Stimulated activated CD8-positive, alpha-beta memory T cell treated with anti-CD3 and anti-CD28 coated beads, Interleukin-7, amount 100 ng/mL, for 24 hours (primary cell): ENCODE measurements around the gene CMTM5.
"Not testable (repeated sequence)": the region's sequence is repeated elsewhere in the genome, so short reads cannot be mapped to it uniquely, and the experiment has no call there.

Source experiments
- DNase-seq: peaks from one replicate; pipeline ENCODE4 v3.0.0-alpha.2; 2020; ENCODE audit warnings: low read depth

CMTM5 gene

DNA sequence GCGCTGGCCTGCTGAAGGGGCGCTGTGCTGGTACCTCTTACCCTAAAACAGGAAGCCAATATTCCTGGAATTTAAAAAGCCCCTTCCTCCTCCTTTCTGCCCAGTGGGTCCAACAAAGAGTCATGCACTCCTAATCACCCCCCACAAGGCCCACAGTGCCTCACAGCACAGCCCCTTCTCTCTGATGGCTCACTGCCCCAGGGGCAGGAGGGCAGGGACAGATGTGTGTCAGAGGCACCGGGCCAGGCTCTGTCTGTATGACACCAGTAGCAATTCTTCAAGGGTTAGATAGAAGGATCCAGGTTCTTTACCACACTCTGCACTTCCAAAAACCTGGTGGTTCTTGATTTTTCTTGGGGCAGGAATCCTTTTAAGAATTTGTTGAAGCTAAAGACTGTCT is 22.3 kb downstream of the CMTM5 start:
- no peak for DNase-seq

DNA sequence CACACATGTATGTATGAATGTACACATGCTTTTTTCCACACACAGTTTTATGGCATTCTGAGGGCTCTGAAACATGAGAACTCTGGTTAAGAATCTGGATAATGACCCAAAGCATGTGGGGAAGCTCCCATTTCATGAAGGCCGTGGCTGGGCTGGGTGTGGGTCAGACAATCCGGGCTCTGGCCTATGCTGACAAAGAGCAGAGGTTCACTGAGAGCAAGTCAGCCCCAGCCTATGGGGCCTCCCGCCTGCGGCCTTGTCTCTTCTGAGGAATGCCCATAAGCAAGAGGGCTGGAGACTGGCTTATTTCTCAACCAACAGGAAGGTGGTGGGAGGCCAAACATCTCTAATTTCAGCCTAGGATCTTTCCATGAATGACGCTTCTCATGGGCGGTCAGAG is 22.7 kb downstream of the CMTM5 start:
- DNase-seq = no peak

DNA sequence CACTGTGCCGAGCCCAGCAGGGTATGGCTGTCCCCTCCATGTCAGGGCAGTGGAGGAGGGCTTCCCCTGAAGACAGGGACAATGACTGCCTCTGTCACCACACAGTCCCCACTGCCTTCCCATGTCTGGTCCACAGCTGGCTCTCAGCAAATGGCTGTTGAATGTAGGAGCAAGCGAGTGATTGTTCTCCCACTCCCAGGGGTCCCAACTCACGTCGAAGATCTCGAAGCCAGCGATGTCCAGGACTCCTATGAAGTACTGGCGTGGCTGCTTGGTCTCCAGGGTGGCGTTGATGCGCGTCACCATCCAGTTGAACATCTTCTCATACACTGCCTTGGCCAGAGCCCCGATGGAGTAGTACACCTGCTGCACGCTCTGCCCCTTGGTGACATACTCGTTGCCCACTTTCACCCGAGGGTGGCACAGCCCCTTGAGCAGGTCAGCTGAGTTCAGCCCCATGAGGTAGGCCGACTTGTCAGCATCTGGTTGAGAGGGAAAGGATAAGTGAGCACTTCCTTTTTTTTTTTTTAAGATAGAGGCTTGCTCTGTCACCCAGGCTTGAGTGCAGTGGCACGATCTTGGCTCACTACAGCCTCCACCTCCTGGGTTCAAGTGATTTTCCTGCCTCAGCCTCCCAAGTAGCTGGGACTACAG is 23.8 kb downstream of the CMTM5 start:
- not testable (repeated sequence) for DNase-seq

DNA sequence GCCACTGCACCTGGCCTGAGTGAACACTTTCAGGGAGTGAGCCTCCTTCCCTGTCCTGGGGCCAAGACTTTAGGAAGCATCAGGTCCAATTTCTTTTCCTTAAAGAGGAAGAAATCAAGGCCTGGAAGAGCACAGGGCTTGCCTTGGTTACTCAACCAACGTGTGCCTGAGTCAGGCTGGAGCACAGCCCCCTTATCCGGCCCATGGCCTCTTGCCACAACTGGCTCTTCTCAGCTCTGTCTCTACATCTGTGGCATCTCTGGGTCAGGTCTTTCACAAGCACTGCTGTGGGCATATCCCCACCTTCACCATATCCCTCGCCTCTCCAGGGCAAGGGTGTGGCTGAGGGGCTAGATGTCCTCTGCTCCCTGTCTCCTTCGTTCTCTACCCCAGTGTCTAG is 24.4 kb downstream of the CMTM5 start:
- DNase-seq = no peak

DNA sequence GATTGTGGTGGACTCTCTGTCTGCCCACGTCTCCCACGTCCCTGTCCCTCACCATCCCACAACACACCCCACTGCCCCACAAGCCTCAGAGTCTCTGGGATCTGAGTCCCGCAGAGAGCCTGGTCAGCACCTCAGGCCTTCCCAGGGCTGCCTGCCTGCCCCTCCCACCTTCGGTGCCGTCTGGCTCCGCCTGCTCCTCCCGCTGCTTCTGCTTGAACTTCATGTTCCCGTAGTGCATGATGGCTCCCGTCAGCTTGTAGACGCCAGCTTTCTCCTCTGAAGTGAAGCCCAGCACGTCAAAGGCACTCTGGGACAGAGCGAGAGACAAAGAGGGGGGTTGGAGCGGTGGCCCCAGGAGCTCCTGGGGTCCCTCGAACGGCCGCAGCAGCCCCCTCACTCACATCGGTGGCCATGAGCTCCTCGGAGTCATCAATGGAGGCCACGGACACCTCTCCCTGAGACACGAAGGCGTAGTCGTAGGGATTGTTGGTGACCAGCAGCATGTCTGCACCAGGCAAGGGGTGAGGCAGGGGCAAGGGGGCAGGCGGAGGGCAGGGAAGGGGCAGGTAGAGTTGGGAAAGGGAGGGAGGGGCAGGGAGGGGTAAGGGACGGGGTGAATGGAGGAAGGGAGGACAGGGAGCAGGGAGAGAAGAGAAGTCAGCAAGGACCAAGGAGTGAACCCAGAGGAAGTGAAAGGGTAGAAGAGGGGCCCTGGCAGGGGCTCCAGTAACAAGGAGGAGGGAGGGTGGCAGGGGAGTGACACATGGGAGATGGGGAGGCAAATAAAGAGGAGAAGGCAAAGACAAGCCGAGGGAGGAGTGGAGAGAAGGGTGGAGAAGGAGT is 25.7 kb downstream of the CMTM5 start:
- no peak for DNase-seq

DNA sequence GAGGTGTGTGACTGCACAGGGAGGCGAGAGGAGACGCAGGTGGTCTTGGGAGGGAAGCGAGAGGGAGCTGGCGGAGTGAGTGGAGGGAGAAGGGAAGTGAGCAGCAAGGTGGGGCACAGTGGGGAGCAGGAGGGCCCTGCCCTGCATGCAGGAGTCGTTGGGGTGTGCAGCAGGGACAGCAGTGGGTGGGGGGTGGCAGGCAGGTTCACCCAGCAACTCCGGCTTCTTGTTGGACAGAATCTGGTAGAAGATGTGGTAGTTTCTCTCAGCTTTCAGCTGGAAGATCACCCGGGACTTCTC is 26.2 kb downstream of the CMTM5 start:
- no peak for DNase-seq

DNA sequence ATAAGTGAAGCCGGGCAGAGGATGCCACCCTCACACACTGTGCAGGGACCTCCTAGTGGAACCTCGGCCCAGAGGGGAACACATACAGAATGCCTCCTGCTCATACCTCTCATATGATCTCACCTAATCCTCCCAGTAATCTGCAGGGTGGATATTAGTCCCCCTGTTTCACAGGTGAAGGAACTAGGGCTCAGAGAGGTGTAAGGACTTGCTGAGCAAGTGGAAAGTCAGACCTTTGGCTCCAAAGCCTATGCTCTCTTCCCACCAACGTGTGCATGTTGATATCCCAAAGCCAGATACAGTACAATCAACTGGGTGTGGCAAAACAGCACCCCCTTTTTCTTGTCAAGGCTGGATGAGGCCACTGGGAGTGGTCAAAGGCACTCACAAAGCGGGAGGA is 27.1 kb downstream of the CMTM5 start:
- DNase-seq = no peak

DNA sequence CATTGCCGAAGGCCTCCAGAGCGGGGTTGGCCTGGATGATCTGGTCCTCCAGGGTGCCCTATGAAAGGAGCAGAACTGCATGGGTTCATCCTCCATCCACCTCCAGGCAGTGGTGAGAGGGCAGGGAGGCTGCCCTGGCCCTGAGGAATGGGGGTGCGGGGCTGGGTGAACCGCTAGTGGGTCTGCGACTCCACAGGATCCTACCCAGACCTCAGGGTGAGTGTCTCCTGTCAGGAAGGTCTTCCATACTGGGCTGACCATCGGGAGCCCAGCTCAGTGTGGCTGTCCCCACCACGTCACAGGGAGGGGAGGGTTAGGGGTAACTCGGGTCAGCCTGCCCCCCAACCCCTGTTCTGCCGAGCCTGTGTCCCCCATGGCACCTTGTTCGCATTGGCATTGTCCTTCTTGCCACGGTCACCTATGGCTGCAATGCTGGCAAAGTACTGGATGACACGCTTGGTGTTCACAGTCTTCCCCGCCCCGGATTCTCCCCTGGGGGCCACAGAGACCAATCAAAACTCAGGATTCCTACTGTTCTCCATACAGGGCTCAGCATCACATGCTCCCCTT is 27.6 kb downstream of the CMTM5 start:
- no peak for DNase-seq

DNA sequence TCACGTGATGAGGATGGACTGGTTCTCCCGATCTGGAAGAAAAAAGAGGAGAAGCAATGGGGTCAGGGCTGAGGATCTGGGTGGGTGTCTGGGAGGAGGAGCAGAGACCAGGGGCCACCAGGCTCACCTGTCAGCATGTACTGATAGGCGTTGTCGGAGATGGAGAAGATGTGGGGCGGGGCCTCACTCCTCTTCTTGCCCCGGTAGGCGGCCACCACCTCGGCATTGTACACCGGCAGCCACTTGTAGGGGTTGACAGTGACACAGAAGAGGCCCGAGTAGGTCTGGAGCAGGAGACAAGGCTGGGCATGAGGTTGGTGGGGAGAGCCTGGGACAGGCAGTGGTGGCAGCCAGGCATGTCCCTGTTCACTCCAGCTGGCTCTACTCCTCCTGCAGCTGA is 28.2 kb downstream of the CMTM5 start:
- DNase-seq = no peak

DNA sequence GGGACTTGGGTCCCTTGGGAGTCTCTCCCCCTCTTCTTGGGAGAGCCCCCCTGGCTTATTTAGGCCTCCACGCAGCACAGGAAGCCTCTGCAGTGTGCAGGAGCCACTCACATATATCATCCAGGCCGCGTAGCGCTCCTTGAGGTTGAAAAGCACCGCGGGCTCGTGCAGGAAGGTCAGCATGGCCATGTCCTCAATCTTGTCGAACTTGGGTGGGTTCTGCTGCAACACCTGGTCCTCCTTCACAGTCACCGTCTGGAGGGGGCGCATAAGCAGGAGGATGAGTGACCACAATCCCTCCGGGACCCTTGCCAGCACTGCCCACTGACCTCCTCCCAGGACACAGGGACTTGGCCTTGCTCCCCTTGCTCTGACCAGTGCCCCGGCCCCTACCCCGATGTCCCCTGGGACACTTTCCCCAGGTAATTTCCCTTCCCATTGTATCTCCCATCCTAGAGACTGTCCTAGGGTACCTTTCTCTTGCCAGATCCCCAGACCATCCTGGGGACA is 28.7 kb downstream of the CMTM5 start:
- no peak for DNase-seq

DNA sequence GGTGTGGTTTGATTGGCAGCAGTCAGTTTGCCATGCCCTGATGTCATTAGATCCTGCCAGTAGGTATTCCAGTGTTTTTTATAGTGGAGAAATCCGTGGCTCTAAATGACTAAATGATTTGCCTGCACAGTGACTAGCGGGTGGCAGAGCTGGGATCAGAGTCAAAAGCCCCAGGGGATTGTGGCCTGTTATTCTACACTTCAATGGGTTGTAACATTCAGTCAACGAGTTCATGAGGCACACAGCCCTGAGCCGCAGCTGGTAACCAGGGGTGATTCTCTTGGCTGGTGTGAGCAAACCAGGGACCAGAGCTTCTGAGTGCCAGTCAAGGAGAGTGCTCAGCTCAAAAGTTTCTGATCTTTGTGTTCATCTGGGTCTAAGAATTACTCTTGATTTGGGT is 29.4 kb downstream of the CMTM5 start:
- no peak for DNase-seq

DNA sequence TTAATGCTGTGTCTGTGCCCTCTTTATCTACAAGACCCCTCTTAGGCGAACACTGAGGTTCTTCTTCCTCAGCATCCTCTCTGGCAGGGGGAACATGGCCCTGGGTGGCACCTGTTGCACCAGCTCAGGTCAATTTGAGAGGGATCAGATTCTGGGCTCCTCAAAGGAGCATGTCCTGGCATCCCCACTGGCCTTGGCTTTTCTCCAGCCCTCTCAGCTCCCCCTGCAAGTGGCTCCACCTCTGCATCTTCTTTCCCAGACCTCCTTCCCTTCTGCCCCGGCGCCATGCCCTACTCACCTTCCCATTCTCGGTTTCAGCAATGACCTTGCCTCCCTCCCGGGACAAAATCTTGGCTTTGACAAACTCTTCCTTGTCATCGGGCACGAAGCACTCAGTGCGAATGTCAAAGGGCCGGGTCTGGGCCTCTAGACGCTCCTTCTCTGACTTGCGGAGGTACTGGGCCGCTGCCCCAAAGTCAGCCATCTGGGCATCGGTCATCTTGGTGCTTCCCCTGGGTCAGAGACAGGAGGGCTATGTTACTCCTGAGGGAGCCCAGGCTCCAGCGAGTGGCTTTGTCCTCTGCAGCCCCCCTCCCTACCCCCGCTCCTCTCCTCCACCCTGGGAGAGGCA is 30.0 kb downstream of the CMTM5 start:
- DNase-seq = no peak

DNA sequence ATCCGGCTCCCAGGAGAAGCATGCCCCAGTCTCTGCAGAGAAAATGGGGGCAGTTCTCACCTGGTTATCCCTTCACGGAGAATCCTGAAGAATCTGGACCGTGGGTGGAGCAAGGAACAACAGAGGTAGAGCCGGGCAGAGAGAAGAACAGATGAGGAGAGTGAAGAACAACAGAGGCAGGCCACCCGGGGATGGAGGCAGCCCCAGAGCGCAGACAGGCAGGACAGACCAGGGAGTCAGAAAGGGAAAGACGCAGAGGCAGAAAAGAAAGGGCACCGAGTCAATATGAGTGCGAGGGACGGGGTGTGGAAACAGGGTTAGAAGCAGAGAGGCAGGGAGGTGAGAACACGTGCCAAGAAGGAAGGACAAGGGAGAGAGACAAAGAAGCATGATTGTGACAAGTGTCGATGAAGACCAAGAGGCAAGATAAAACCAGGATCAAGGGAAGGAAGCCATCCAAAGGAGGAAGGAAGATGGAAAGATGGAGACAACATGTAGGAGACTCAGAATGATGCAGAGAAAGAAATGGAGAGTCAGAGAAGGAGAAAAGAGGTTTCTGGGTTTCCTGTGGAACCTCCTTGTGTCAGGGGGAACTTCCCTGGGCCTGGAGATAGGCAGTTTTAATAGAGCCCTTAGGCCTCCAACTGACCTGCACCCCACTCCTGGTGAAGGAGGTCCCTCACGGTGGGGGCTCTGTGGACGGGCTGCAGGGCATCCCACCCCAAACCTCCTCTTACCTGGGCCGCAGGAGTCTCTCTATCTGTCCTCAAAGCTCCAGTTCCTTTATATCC is 30.9 kb downstream of the CMTM5 start, which contains the start of gene MYH6:
TSS of gene MYH6 (minus strand) at position 758 of the 791 bp plus-strand sequence. CDS start 1,050 bp downstream, outside the sequence.
- DNase-seq = no peak

DNA sequence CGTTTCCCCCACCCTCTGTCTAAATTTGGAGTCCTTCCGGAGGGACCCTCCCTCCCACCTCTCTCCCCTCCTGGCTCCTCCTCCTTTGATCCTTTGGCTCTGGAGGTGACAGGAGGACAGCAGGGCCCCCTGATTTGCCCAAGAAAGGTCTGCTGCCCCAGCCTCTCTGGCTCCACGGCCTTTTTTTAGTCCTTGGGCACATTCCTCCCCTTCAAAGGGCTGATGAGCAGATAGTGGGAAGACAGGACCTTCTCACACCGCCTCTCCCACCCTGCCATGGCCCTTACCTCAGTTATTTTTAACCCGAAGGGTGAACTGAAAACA is 31.4 kb downstream of the CMTM5 start:
- DNase-seq = no peak

DNA sequence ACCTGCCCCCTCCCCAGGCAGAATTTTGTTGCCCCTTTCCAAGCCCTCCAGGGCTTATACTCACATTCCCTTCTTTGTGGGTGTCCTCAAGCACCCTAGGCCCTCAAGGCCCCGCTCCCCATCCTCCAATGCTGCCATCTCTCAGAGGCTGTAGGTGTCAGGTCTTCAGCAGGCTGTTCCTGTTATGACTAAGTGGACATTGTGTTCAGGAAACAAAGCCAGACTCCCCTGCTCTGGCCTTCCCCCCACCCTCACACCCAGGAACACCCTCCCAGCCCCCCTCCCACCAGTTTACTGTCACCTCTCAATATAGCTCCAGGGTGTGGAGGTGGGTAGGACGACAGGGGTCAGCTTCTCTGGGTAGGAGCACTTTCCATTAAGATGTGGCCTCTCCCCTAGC is 32.6 kb downstream of the CMTM5 start:
- no peak for DNase-seq

DNA sequence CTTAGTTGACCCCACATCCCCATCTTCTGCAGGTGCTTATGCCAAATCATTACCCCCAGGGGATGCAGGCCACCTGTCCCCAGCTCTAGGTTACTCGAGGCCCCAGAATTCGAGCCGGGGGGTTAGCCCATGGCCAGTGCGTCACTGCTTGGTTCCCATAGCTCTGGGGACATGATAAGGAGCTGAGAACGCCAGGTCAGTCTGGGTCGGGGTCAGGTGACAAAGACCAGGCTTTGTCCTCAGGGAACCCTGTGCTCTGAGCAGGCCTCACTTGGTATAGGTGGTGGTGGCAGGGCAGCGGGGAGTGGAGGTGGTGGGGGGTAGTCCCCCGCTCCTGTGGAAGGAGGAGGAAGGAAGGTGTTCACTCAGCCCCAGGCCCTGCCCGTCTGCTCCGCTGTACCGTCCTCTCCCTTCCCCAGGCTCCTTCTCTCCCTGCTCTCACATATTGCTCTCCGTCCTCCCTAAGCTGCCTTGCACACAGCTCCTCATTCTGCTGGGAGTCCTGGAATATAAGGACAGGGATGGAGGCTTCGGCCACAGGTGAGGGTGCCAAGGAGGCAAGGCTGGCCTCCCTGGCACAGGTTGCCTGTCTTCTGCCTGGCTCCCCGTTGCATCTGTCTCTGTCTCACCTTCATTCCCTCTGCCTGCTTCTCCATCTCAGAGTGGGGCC is 33.3 kb downstream of the CMTM5 start:
- no peak for DNase-seq

DNA sequence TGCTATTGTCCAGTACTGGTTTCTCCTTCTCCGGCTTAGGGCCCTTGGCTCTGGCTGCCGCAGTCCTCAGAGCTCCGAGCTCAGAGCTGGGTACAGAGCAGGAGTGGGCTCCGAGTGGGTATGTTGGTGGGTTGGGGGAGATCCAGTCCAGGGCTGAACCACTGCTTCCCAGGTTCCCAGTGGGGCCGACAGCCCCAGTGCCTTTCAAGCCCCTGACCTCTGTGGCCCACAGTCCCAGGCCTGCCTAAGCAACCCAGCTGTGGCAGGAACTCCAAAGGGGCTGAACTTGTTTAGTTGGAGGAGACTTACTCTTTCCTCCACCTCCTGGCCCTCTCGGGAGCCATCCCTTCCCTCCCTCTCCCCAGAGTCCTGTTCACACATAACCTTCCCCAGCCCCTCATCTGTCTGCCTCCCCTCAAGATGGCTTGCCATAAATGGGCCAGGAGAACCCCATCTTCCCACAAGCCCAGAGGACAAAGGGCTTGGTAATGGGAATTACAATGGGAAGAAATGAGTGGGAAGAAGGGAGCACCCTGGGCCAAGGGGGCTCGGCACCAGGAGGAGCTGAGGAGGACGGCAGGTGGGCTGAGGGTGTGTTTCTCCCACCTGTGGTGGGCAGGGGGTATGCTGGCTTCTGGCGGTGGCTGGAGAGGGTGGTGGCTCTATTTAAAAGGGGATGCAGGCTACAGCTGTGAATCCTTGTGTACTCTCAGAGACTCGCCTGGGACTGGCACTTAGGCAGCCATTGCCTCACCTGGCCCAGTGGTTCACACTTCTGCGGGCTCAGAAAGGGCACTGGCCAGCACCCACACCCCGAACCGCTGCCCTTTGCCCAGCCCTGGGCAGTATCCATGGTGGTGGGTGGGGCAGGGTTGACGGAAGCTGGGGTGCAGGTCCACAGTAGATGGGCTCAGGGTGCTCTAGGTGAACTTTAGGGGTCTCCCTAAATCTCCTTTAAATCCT is 35.0 kb downstream of the CMTM5 start:
- DNase-seq = no peak

DNA sequence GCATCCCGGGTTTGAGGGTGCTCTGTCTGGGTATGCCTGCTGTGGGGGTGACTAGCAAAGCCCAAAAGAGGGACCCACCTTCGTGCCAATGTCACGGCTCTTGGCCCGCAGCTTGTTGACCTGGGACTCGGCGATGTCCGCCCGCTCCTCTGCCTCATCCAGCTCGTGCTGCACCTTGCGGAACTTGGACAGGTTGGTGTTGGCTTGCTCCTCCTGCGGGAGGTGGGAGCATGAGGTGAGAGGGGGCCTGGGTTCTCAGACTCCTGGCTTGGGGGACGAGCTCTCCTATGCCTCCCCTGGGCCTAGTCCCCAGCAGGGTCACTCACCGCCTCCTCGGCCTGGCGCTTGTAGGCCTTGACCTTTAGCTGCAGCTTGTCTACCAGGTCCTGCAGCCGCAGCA is 36.8 kb downstream of the CMTM5 start:
- DNase-seq = no peak

DNA sequence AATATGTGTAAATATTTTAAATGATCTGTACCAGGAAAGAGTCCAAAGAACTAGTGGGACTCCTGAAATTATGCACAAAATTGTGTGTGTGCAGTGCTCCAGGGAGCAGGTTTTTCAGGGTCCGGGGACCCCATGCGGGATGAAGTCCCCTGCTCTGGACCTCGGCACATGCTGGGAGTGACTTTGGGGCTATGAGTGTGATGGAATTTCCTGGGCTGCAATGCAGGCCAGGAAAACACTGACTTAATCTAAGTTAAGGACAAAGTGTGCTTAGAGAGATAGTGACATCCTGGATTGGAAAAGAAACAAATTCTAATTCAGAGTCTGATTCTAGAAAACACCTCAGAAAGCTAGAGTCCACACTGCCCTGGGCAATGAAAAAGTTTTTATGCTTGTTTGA is 37.4 kb downstream of the CMTM5 start:
- DNase-seq = no peak
